ENCODE data around the gene CYP4F12.

GRCh38 chr19:15652559-15653278 lies 20.2 kb upstream of the CYP4F12 start:
- TF ChIP-seq CTCF (conservative IDR thresholded peaks at IDR 0.05; ENCODE audit: low read length) (no peak), EZH2phosphoT487 (IDR thresholded peaks at IDR 0.05; ENCODE audit: borderline replicate concordance, low read depth, low read length) (no peak)
